NCI-H1092 (cell line): ENCODE data around the gene LPCAT4.

Experiments used
- DNase-seq: peaks from one replicate; lab custom pipeline; 2025; lab: John Stamatoyannopoulos, UW

Gene LPCAT4

DNA sequence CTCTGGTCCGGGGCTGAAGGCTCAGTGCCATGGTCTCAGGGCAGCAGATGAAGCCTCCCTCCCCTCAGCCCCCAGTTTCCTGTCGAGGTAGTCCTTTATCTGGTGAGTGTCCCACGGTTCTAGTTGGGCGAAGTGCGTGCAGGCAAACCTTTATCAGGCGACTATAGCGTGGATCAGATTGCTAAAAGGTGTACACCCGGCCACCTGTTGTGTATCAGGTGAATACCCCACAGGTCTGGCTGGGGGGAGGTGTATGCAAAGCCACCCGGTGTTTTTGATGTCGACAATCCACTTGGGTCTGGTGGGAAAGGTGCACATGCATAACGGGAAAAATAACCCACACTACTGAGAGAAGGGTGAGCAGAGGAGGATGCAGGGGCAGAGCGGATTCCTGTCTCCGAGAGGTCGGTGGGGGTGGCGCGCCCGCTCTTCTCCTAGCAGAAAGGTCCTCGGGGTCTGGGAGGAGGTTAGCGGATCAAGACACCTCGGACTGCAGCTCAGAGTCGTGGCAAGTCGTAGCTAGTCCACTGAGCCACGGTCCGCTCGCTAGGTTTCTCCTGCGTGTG lies 29.9 kb downstream of the LPCAT4 start:
- no peak for DNase-seq

DNA sequence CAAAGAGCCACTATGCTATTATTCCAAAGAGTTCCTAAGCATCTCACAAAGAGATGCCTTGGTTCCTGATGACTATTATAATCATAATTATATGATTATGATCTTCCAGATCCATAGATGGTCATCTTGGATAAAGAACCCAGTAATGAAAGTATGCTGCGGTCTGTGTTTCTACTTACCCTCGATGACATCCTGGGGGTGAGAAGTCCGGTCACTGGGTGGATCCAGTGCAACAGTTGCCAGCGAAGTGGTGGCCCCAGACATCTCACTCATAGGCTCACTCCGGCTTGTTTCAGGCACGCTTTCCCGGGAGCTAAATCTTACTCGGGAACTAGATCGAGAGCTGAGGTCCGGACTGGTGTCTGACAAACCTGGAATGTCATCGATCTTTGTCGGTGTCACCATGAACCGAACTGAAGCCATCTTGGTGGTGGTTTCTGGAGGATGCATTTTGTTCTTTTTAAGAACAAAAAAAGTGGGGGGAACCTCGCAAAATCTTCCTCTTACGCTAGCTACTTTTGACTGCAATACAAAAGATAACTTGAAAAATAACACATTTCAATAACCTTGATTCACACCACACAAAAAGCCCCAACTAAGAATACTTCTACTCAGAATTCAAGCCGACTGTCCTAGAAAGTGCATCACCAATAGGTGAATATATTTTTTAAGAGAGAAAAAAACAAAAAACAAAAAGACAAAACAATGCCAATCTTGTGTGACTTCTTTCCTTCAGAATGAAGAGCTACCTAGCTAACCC lies 30.6 kb downstream of the LPCAT4 start:
- no peak for DNase-seq

DNA sequence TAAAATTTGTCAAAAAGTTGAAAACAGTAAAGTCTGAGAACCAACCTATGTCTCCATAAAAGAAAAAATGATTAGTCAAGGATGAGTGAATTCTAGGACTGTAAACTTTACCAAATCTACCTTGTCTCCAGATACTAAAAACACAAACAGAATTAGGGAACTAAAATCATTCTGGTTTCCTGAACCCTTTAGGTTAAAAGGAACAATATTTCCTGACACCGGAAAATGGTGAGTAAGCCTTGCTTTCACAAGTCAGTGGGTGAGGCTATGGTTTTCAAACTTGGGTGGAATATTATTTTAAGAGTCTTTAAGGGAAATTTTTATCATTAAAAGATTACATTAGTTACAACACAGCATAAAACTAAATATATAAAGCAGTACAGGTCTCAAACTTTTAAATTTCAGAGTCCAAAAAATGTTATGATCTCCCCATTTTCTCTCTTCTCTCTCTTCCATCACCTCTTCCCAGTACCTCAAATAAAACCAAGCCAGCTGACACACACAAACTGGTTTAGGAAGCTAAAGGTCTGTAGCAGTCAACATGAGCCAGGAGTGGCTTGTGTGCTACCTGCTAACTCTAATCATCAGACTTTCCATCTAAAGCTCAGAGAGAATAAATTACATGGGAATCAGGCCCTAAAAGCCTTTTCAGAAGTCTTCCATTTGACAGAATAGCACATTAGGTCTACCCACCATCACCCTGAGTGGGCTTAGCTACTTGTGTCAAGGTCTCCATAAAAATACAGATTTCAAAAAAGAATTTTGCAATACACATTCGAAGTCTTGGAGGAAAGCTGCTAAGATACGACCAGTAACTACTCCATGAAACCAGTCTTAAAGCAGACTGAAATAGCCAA lies 31.6 kb downstream of the LPCAT4 start:
- DNase-seq: no peak

DNA sequence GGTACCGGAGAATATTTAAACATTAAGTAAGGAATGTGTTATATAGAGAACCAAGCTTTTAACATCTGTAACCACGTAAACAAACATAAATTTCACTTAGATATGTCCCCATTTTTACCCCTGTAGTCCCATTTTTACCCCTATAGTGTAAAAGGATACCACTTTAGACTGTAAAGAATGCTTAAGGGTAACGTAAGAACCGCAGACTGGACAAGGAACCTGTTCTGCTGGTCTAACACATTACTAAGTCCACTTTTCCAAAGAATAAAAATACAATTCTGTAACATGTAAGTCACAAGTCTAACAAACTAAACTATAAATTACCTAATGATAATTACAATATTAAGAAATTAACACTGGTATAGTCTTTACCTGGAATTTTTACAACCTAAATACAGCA lies 32.3 kb downstream of the LPCAT4 start:
- no peak for DNase-seq

DNA sequence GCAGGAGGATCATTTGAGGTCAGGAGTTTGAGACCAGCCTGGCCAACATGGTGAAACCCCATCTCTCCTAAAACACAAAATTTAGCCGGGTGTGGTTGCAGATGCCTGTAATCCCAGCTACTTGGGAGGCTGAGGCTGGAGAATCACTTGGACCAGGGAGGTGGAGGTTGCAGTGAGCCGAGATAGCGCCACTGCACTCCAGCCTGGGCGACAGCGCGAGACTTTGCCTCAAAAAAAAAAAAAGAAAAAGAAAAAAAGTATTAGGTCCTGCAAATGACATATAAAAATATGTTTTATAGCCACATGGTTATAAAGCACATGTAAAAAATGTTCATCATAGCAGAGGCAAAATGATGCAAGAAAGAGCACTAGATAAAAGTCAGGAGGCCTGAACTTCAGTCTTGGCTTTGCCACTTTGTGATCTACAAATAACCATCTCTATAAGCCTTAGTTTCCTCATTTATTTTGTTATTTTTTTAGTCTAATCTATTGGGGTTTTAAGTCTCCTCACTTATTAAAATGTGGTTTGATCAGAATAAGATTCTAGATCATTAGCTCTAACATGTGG lies 34.4 kb downstream of the LPCAT4 start:
- no peak for DNase-seq

DNA sequence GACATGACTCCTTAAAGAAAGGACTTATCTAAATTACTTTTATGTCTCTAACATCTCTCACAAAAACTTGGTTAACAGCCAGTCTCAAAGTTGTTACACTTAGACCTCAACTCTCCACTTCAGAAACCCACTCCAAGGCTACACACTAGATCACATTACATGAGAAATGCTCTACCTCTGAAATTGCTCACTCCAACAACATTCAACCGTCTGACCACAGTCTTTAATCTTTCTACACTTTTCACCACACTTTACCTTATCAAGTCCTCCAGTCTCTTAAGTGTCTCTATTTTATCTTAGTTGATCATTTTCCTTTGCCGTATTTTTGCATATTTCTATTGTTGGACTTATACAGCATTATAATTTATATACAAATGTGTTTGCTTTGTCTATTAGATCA lies 35.2 kb downstream of the LPCAT4 start:
- no peak for DNase-seq

DNA sequence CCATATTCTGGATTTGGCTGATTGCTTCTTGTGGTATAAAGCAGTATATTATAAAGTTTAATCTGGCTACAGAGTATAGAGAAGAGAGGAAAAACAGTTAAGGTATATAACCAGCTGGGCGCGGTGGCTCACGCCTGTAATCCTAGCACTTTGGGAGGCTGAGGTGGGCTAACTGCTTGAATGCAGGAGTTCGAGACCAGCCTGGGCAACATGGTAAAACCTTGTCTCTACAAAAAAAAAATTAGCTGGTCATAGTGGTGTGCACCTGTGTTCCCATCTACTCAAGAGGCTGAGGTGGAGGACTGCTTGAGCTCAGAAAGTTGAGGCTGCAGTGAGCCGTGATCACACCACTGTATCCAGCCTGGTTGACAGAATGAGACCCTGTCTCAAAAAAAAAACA lies 36.7 kb downstream of the LPCAT4 start:
- no peak for DNase-seq

DNA sequence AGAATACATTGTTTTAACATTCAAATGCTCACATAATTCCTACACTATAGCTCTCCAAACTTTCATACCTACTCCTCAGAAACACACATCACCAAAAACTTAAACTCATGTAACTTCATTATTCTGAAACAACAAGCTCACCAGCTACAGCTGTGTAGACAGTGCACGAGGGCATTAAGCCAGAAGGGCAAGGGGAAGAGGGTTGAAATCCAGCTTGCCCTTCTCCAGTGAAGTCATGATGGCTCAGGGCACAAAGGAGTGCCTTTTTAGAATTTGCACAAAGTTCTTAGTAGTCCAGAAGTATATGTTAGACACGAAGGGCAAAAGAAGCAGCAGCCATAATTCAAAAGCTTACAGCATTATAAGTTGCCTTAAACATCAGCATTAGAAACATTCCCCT lies 38.0 kb downstream of the LPCAT4 start:
- DNase-seq: no peak

DNA sequence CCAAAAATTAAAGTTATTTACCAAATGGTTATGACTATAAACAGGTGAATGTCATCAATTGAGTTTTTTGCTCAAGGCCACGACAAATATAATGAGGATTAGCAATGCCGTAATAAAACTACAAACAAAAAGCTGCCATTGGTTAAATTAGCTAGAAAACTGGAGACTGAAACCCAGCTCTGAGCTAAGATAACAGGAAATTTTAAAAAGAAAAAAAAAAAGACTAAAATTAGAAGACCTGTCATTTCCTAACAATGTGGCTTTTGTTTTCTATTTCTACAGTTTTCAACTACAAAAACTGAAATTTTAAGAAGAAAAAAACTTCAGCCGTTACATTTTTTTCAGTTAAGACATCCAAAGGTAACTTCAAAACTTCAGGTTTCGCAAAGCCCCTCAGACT lies 39.1 kb downstream of the LPCAT4 start:
- no peak for DNase-seq

DNA sequence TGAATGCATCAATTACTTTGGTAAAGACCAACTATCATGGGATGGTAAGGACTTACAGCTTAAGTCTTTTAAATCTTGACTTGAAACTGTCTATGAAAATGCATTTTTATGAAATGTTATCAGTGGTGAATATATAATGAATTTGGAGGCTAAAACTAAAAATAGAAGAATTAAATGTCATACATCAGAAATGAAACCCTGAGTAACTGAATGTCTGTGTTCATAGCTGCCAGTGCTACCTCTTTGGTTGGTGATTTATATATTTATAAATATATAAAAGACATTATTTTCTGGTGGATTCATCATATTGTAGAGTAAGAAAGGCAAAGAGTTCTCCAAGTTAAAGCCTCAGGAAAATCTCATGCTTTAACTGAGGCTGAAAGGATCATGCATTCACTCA lies 41.6 kb downstream of the LPCAT4 start:
- DNase-seq: no peak

DNA sequence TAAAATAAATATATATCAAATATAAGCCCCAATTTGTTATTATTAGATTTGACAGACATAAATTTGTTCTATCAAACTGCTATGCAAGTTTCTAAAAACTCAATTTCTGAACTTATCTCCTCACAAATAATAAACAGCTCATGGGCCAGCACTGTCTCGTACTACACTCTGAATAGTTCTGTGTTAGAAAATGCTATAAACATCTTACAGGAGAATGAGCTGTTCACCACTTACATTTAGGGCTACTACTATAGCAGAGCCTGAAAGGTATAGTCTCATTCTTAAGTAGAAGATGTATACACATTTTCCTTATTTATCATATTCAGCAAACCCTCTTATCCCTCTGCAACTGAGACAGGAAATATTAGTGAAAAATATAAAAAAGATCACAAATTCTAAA lies 42.1 kb downstream of the LPCAT4 start:
- no peak for DNase-seq

DNA sequence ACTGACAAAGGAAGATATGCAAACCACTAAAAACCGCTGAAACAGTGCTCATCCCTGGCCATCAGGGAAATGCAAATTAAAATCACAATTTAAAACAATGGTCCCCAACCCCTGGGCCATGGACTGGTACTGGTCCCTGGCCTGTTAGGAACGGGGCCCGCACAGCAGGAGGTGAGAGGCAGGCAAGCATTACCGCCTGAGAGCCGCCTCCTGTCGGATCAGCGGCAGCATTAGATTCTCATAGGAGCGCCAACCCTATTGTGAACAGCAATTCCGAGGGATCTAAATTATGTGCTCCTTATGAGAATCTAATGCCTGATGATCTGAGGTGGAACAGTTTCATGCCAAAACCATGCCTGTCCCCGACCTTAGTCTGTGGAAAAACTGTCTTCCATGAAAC lies 43.8 kb downstream of the LPCAT4 start:
- DNase-seq: no peak

DNA sequence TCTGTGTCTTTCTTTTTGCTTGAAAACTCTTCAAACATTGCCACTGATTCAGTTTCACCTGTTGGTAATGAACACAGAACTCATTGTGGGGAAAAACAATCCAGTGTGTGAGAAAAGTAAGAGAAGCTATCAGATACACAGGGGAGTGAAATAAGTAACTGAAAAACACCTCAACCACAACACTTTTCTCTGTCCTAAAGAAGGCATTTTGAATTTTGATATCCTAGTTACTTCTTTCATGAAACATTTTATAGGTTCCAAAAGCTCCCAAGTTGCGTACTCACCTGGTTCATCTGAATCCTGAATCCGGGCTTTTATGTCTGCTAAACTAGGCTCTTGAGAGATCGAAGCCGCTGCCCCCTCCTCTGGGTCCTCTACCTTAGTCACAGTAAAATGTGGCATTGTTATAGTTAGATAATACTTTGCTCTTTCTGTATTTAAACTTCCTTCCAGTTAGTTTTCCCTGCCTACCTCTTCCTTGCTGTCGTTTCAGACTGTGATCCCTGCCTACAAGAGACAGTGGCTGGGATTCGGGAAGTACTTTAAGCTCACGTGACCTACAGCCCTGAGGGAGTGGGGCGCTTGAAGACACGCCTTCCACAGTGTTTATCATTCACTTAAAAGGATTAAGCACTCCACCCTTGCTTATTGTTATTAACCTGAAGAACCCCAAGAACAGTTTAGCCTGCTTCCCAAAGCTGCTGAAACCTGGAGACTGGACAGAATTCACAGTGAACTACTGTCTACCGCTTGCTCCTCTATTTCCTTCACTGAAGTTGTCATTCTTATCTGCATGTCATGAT lies 48.5 kb downstream of the LPCAT4 start:
- DNase-seq: no peak

DNA sequence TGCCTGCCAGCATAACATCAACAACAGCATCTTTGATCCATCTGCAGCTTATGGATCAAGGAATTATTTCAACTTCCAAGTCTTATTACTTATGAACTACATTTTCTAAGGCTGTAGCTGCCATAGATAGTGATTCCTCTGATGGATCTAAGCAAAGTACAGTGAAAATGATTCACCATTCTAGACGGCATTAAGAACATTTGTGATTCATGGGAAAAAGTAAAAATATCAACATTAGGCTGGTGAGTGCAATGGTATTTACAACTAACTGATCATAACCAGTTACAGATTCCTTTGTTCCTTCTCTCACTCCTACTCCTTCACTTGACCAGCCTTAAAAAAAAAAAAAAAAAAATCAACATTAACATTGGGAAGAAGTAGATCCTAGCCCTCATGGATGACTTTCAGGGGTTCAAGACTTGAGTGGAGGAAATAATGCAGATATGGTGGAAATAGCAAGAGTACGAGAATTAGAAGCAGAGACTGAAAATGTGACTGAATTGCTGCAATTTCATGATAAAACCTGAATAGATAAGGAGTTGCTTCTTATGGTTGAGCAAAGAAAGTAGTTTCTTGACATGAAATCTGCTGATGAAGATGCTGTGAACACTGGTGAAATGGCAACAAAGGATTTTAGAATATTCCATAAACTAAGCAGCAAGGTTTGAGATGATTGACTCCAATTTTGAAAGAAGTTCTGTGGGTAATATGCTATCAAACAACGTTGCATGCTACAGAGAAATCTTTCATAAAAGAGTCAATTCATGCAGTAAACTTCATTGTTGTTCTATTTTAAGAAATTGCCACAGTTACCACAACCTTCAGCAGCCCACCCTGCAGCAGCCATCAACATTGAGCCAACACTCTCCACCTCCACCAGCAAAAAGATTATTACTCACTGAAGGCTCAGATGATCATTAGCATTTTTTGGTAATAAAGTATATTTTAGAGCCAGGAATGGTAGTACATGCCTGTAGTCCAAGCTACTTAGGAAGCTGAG lies 52.2 kb downstream of the LPCAT4 start:
- DNase-seq: no peak

DNA sequence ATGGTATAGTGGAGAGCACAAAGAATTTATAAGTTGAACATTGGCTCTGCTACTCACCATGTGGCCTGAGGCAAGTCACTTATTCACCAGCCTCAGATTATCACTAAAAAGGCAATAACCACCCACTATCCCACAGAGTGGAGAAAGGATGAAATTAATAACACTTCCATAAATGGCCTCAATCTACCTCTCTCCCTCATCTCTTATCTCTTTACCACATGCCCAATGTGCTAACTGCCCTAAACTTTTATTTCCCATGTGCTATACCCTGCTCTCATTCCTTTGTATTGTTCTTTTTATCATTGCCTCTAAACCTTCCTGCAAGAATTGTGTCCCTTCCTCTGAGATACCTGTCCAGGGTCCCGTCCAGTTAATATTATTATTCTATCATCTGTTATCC lies 55.4 kb downstream of the LPCAT4 start:
- DNase-seq: no peak
